SK-N-SH (cell line): ENCODE data around the gene TEAD3. TPM values are rescaled to one million over a fixed set of nuclear protein-coding genes. Genes with fewer than 3 reads are reported as not detected.
A peak's percentile ranks its signal among the peaks of the same experiment; 100 is the strongest.

Experiments used
- CTCF ChIA-PET: fragments of 300-600, 350-600 bp; formaldehyde crosslinking; extraction: SDS; loops from one replicate; lab custom pipeline; 2021; lab: Yijun Ruan, JAX
- POLR2A ChIA-PET: fragments of 350-600 bp; sonication (Branson Sonifier 250); formaldehyde crosslinking; extraction: SDS; loops from one replicate; lab custom pipeline; 2020; ENCODE audit warnings: antibody characterized with exemption, inconsistent platforms; lab: Yijun Ruan, JAX
- DNase-seq: peaks from one replicate; pipeline ENCODE4 v3.0.0; 2012
- H2AFZ ChIP-seq: fragments of 200-600 bp; sonication (generic); 2 replicates; pipeline ENCODE4 v1.8.1; 2016; ENCODE audit warnings: antibody characterized with exemption, mild to moderate bottlenecking, low read depth
- H3F3A ChIP-seq: fragments of 200-600 bp; sonication (generic); replicated peaks from 2 replicates; pipeline ENCODE3; 2016; ENCODE audit warnings: antibody characterized with exemption, mild to moderate bottlenecking; ENCODE audit not compliant: insufficient read depth
- H3K27ac ChIP-seq, 2 experiments: fragments of 200-500 bp in 1 of 2; fragments of 200-600 bp in 1 of 2; sonication (Bioruptor generic) in 1 of 2; sonication (generic), shearing (Covaris generic) in 1 of 2; 2 replicates each; pipeline versions ENCODE4 v1.5.1 to v1.6.1; 2014 to 2016; ENCODE audit warnings: low read depth in 2 of 2, inconsistent platforms in 1 of 2, low read length in 1 of 2, mild to moderate bottlenecking in 1 of 2, mixed read lengths in 1 of 2
- H3K27me3 ChIP-seq: fragments of 200-600 bp; sonication (generic), shearing (Covaris generic); 2 replicates; pipeline ENCODE4 v1.6.1; 2016; ENCODE audit warnings: mixed run types; ENCODE audit not compliant: insufficient read depth
- H3K36me3 ChIP-seq, 2 experiments: fragments of 200-500 bp in 1 of 2; fragments of 200-600 bp in 1 of 2; sonication (Bioruptor generic) in 1 of 2; sonication (generic) in 1 of 2; replicated peaks in 1 of 2; 2 replicates each; pipeline versions ENCODE3 to v1.5.1; 2014 to 2016; ENCODE audit warnings: low read length in 1 of 2, mild to moderate bottlenecking in 1 of 2; ENCODE audit not compliant: insufficient read depth in 2 of 2, control insufficient read depth in 1 of 2
- H3K4me1 ChIP-seq, 2 experiments: fragments of 200-500 bp in 1 of 2; fragments of 200-600 bp in 1 of 2; sonication (Bioruptor generic) in 1 of 2; sonication (generic), shearing (Covaris generic) in 1 of 2; 2 replicates each; pipeline versions ENCODE4 v1.5.1 to v1.6.1; 2014 to 2016; ENCODE audit warnings: low read depth in 1 of 2, low read length in 1 of 2, mixed run types in 1 of 2; ENCODE audit not compliant: insufficient read depth in 2 of 2, control insufficient read depth in 1 of 2
- H3K4me2 ChIP-seq: fragments of 200-600 bp; sonication (generic), shearing (Covaris generic); 2 replicates; pipeline ENCODE4 v1.6.1; 2017; ENCODE audit warnings: mixed run types
- H3K4me3 ChIP-seq, 2 experiments: fragments of 200-500 bp in 1 of 2; fragments of 200-600 bp in 1 of 2; sonication (Bioruptor generic) in 1 of 2; sonication (generic), shearing (Covaris generic) in 1 of 2; 2 replicates each; pipeline versions ENCODE4 v1.5.1 to v1.8.1; 2014 to 2016; ENCODE audit warnings: low read depth in 2 of 2, inconsistent platforms in 1 of 2, low read length in 1 of 2, mild to moderate bottlenecking in 1 of 2, mixed read lengths in 1 of 2, moderate library complexity in 1 of 2
- H3K79me2 ChIP-seq: fragments of 200-600 bp; sonication (generic); 2 replicates; pipeline ENCODE4 v1.8.1; 2017; ENCODE audit warnings: mild to moderate bottlenecking; ENCODE audit not compliant: insufficient read depth
- H3K9ac ChIP-seq: fragments of 200-600 bp; sonication (generic); 2 replicates; pipeline ENCODE4 v1.6.1; 2017; ENCODE audit warnings: mixed run types
- H3K9me2 ChIP-seq: fragments of 200-600 bp; sonication (generic); 2 replicates; pipeline ENCODE4 v1.6.1; 2017; ENCODE audit warnings: mixed run types
- H3K9me3 ChIP-seq: fragments of 200-600 bp; sonication (generic); 2 replicates; pipeline ENCODE4 v1.6.1; 2017; ENCODE audit warnings: mixed run types, mild to moderate bottlenecking, moderate library complexity
- H4K20me1 ChIP-seq: fragments of 200-600 bp; sonication (generic); 2 replicates; pipeline ENCODE4 v1.6.1; 2017; ENCODE audit warnings: mild to moderate bottlenecking, mixed run types; ENCODE audit not compliant: insufficient read depth
- CHD2 ChIP-seq: fragments of 150-350 bp; IDR thresholded peaks from 2 replicates; pipeline ENCODE4 v1.6.1; 2018; ENCODE audit warnings: low read length; ENCODE audit not compliant: partially characterized antibody
- GATA2 ChIP-seq: sonication (generic); formaldehyde crosslinking; IDR thresholded peaks from 2 replicates; pipeline ENCODE4 v1.5.0; 2020; ENCODE audit warnings: mild to moderate bottlenecking, missing genetic modification reagents
- RCOR1 ChIP-seq: fragments of 150-350 bp; IDR thresholded peaks from 2 replicates; pipeline ENCODE4 v1.6.1; 2017; ENCODE audit warnings: antibody characterized with exemption, low read length
- RXRA ChIP-seq: IDR thresholded peaks from 2 replicates; pipeline ENCODE4 v1.4.0; 2012; ENCODE audit warnings: low read depth, mild to moderate bottlenecking, borderline replicate concordance
- TCF12 ChIP-seq: IDR thresholded peaks from 2 replicates; pipeline ENCODE4 v1.4.0; 2012
- TEAD4 ChIP-seq: IDR thresholded peaks from 2 replicates; pipeline ENCODE4 v1.4.0; 2012; ENCODE audit warnings: mild to moderate bottlenecking, borderline replicate concordance; ENCODE audit not compliant: insufficient read depth
- WGBS: methylation state at CpG from one replicate; pipeline ENCODE4 v1.1.6; 2017; ENCODE audit warnings: low lambda C conversion rate; 5-methylcytosine and 5-hydroxymethylcytosine counted together
- polyA plus RNA-seq, 3 experiments: library from polyadenylated mRNA; depleted of rRNA; stranded (reverse); fragments of >200 nt; gene quantifications; 2 replicates each; pipeline ENCODE4 v1.2.3, GENCODE V29; 2012
- TF ChIP-seq, protein P1 (sequence below): IDR thresholded peaks from 2 replicates; pipeline ENCODE4 v1.4.0; 2012; ENCODE audit warnings: low read depth, borderline replicate concordance
- TF ChIP-seq, protein P2 (sequence below): fragments of 150-350 bp; IDR thresholded peaks from 2 replicates; pipeline ENCODE4 v1.6.1; 2016; ENCODE audit warnings: mild to moderate bottlenecking, low read depth, low read length
- TF ChIP-seq, protein P3 (sequence below): IDR thresholded peaks from 2 replicates; pipeline ENCODE4 v1.4.0; 2012; ENCODE audit warnings: low read depth
- TF ChIP-seq, protein P4 (sequence below): fragments of 200-600 bp; sonication (generic); IDR thresholded peaks from 2 replicates; pipeline ENCODE4 v1.6.1; 2017; ENCODE audit warnings: antibody characterized with exemption, mild to moderate bottlenecking, moderate library complexity

Gene TEAD3
- polyA plus RNA-seq, 1 of the 3 experiments (the other 2 are of a cell fraction): 7.1 TPM

DNA sequence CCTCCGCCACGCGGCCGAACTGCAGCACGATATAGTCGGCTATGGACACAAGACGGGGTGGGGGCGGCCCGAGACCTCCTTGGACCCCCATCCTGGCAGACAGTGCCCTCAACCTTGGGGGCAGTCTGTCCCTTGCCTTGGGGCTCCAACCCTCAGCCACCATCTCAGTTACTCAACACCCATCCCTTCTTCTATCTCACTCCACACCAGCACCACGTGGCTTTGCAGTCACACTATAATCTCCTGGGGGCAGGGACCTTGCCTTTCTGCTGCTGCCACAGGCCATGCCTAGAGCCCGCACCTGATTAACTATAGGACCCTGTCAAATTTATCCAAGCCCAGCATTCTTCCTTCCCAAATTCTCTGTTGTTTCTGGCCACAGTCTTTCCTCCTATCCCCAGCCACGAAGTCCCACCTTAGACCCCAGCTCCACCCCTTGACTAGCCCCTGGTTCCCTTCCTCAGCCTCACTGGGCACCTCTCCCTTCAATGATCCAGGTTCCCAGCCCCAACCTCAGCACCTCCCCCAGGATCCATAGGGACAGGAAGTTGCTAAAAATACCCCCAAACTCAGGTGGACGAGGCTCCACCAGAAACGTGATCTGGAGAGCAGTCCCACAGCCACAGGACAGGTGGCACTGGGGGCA, 1.7 kb upstream of the TEAD3 start:
- no peaks in the 10 kb centered on the region for H3K9me2 ChIP-seq
- peak overlapping the region in 1 of 2 experiments; percentile 82; a peak in 1 of 4 replicates for H3K27ac ChIP-seq
- H2AFZ ChIP-seq: no peak overlapping the region
- no peak for DNase-seq
- ChIA-PET POLR2A (interaction anchor here (1.3 kb wide), 2 partner anchors 30 to 155 kb away, joined by 5 to 6 read pairs; partner anchors contain the start of gene RPL10A), CTCF (interaction anchor here (0.7 to 2.2 kb wide), 6 partner anchors 25 to 239 kb away, joined by 3 to 13 read pairs (median 4); partner anchors contain the start of genes PPARD and RPL10A)
- WGBS: 94% methylated on average over 5 of the region's 14 CpGs
- H3K27me3 ChIP-seq: no peaks in the 10 kb centered on the region
- peak overlapping the region in 1 of 2 experiments; percentile 66; a peak in 1 of 4 replicates for H3K4me3 ChIP-seq
- no peaks in the 10 kb centered on the region for H3K36me3 ChIP-seq
- no peak for TF ChIP-seq CHD2
- no peak for TF ChIP-seq RXRA
- no peak for TF ChIP-seq GATA2 (CRISPR knock-in tag)
- TF ChIP-seq, protein P1, sequence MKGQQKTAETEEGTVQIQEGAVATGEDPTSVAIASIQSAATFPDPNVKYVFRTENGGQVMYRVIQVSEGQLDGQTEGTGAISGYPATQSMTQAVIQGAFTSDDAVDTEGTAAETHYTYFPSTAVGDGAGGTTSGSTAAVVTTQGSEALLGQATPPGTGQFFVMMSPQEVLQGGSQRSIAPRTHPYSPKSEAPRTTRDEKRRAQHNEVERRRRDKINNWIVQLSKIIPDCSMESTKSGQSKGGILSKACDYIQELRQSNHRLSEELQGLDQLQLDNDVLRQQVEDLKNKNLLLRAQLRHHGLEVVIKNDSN: no peak
- no peak for TF ChIP-seq TCF12
- TF ChIP-seq, protein P2, sequence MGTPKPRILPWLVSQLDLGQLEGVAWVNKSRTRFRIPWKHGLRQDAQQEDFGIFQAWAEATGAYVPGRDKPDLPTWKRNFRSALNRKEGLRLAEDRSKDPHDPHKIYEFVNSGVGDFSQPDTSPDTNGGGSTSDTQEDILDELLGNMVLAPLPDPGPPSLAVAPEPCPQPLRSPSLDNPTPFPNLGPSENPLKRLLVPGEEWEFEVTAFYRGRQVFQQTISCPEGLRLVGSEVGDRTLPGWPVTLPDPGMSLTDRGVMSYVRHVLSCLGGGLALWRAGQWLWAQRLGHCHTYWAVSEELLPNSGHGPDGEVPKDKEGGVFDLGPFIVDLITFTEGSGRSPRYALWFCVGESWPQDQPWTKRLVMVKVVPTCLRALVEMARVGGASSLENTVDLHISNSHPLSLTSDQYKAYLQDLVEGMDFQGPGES: no peak
- H4K20me1 ChIP-seq: peaks cover 6% of the 10 kb centered on the region; the same call in 1 of the 2 replicates
- H3K4me2 ChIP-seq: no peak overlapping the region
- H3K79me2 ChIP-seq: peaks cover 15% of the 10 kb centered on the region; the same call in 1 of the 2 replicates
- no peak overlapping the region for H3K9ac ChIP-seq
- peaks cover 4 to 39% of the 10 kb centered on the region in 2 experiments; a peak in 1 of 4 replicates for H3K4me1 ChIP-seq
- H3K9me3 ChIP-seq: no peaks in the 10 kb centered on the region
- H3F3A ChIP-seq: no peaks in the 10 kb centered on the region

DNA sequence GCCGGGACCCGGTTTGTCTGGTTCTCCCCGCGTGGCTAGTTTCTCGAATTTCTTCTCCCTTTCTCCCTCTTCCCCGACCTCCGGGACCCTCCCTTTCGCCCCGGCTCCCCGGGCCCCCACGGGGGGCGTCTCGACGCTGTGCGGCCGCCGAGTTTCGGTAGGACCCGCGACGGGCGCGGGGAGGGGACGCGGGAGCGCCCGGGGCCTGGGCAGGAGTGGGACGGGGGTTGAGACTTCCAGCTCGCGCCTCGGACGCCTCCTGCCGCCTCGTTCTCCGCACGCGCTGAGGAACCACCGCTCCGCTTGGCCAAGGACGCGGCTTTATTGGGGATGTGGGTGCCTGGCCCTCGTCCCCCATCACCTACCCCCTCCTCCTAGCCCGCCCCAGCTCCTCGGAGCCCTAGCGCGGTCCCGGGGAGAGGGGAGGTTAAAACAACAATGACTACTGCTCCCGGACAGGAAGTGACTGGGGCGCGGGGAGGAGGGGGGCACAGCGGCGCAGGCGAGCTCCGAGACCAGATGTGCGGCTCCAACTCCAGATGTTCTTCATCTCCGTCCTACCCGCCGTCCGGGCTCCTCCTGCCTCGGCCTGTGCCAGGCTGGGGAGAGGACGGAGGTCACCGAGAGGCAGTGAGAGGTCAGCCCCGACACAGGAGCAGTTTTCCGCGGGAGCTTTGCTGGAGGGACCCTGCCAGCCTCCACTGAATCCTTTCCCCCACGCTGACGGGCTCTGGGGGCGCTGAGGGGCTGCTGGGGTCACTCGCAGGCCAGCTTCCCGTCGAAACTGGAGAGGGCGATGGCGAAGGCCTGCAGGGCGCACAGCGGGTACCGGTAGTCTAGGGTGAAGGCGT, 917 bp upstream of the TEAD3 start:
- peak overlapping the region; percentile 94 for H2AFZ ChIP-seq
- H3K9me2 ChIP-seq: no peaks in the 10 kb centered on the region
- H3F3A ChIP-seq: no peaks in the 10 kb centered on the region
- peak; percentile 92 for DNase-seq
- peak overlapping the region; percentile 66 to 79 for H3K4me3 ChIP-seq
- no peaks in the 10 kb centered on the region for H3K9me3 ChIP-seq
- WGBS: 14% methylated on average over 53 of the region's 77 CpGs
- peak overlapping the region; percentile 33 to 82; a peak in 2 of 4 replicates for H3K27ac ChIP-seq
- H3K36me3 ChIP-seq: no peaks in the 10 kb centered on the region
- peaks cover 4 to 42% of the 10 kb centered on the region in 2 experiments; a peak in 1 of 4 replicates for H3K4me1 ChIP-seq
- ChIA-PET CTCF (interaction anchor here (0.7 to 2.3 kb wide), 9 partner anchors 25 to 240 kb away, joined by 3 to 13 read pairs (median 4); partner anchors contain the start of genes PPARD and RPL10A), POLR2A (interaction anchor here (0.9 to 1.5 kb wide), 5 partner anchors 9 to 154 kb away, joined by 3 to 6 read pairs (median 3); partner anchors contain the start of gene RPL10A)
- peak overlapping the region; percentile 97 for H3K4me2 ChIP-seq
- peak overlapping the region; percentile 77 for H3K9ac ChIP-seq
- TF ChIP-seq TEAD4 (no peak), CHD2 (peak; percentile 14), RCOR1 (peak; percentile 32; the same call in 1 of the 2 replicates), TCF12 (peak; percentile 46; the same call in 1 of the 2 replicates)
- TF ChIP-seq, protein P3, sequence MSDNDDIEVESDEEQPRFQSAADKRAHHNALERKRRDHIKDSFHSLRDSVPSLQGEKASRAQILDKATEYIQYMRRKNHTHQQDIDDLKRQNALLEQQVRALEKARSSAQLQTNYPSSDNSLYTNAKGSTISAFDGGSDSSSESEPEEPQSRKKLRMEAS: peak; percentile 89
- TF ChIP-seq, protein P4, sequence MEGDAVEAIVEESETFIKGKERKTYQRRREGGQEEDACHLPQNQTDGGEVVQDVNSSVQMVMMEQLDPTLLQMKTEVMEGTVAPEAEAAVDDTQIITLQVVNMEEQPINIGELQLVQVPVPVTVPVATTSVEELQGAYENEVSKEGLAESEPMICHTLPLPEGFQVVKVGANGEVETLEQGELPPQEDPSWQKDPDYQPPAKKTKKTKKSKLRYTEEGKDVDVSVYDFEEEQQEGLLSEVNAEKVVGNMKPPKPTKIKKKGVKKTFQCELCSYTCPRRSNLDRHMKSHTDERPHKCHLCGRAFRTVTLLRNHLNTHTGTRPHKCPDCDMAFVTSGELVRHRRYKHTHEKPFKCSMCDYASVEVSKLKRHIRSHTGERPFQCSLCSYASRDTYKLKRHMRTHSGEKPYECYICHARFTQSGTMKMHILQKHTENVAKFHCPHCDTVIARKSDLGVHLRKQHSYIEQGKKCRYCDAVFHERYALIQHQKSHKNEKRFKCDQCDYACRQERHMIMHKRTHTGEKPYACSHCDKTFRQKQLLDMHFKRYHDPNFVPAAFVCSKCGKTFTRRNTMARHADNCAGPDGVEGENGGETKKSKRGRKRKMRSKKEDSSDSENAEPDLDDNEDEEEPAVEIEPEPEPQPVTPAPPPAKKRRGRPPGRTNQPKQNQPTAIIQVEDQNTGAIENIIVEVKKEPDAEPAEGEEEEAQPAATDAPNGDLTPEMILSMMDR: no peak
- H4K20me1 ChIP-seq: peaks cover 11% of the 10 kb centered on the region; the same call in 1 of the 2 replicates
- H3K79me2 ChIP-seq: peaks cover 18% of the 10 kb centered on the region; the same call in 1 of the 2 replicates
- no peaks in the 10 kb centered on the region for H3K27me3 ChIP-seq
